HepG2 (cell line): Measurements from ENCODE around the gene FAM187B. TPM values are rescaled to one million over a fixed set of nuclear protein-coding genes. Genes with fewer than 3 reads are reported as not detected.

Experiments used
- ATAC-seq: fragments of 200-7000 bp; cut with Tn5 transposase; 3 replicates; pipeline ENCODE4 v1.9.1; 2020; ENCODE audit warnings: mild to moderate bottlenecking, moderate library complexity
- BruUV-seq: library from RNA; stranded (reverse); fragments of 400-500 nt; replicated peaks from 2 replicates; lab custom pipeline; 2021; lab: Mats Ljungman, UMichigan
- CTCF ChIA-PET: fragments of 300-600 bp; formaldehyde crosslinking; extraction: SDS; loops from one replicate; lab custom pipeline; 2021; ENCODE audit warnings: low total read pairs, inconsistent platforms, low intra/inter-chr PET ratio; lab: Yijun Ruan, JAX
- POLR2A ChIA-PET: fragments of 350-600 bp; sonication (Branson Sonifier 250); formaldehyde crosslinking; loops from one replicate; lab custom pipeline; 2020; ENCODE audit warnings: antibody characterized with exemption, inconsistent platforms; lab: Yijun Ruan, JAX
- DNase-seq: peaks from one replicate; pipeline ENCODE4 v3.0.0-alpha.2; 2015; ENCODE audit warnings: low spot score
- FAIRE-seq: peaks from 3 replicates; lab custom pipeline; 2011; peaks lifted over from hg19 to GRCh38; lab: Jason Lieb, UNC
- H2AFZ ChIP-seq: one replicate; pipeline ENCODE4 v1.6.1; 2011; ENCODE audit warnings: low read length, inconsistent platforms
- H3K27ac ChIP-seq: fragments of 300-600 bp; 3 replicates; pipeline ENCODE4 v1.8.0; 2011; ENCODE audit warnings: mixed run types, mild to moderate bottlenecking, mixed read lengths, low read length, inconsistent platforms; ENCODE audit not compliant: insufficient read depth; ENCODE audit errors: extremely low read length
- H3K27me3 ChIP-seq, 2 experiments: fragments of 200-600 bp in 1 of 2; 2 replicates in 1 of 2; 3 replicates in 1 of 2; pipeline versions ENCODE4 v1.6.0 to v1.8.0; 2011; ENCODE audit warnings: low read length in 2 of 2, mild to moderate bottlenecking in 2 of 2, moderate library complexity in 2 of 2, inconsistent platforms in 1 of 2; ENCODE audit not compliant: insufficient read depth in 2 of 2, control insufficient read depth in 1 of 2
- H3K36me3 ChIP-seq, 2 experiments: fragments of 200-600 bp in 1 of 2; replicated peaks in 1 of 2; 2 replicates in 1 of 2; 3 replicates in 1 of 2; pipeline versions ENCODE4 v1.5.1 to v1.8.0; 2011; ENCODE audit warnings: low read length in 2 of 2, inconsistent platforms in 1 of 2; ENCODE audit not compliant: insufficient read depth in 2 of 2, control insufficient read depth in 1 of 2
- H3K4me1 ChIP-seq: 2 replicates; pipeline ENCODE4 v1.5.1; 2012; ENCODE audit warnings: low read length, inconsistent platforms; ENCODE audit not compliant: insufficient read depth
- H3K4me2 ChIP-seq: 2 replicates; pipeline ENCODE4 v1.6.0; 2011; ENCODE audit warnings: low read depth, low read length, inconsistent platforms
- H3K4me3 ChIP-seq, 3 experiments: fragments of 200-600 bp in 1 of 3; sonication (generic), shearing (Covaris generic) in 1 of 3; replicated peaks in 1 of 3; 2 replicates each; pipeline ENCODE4 v1.5.1; 2011 to 2016; ENCODE audit warnings: low read length in 3 of 3, inconsistent platforms in 2 of 3, low read depth in 2 of 3, mild to moderate bottlenecking in 2 of 3, control low read depth in 1 of 3, mixed read lengths in 1 of 3; ENCODE audit not compliant: insufficient read depth in 1 of 3
- H3K79me2 ChIP-seq: one replicate; pipeline ENCODE4 v1.6.1; 2011; ENCODE audit warnings: low read length, inconsistent platforms; ENCODE audit not compliant: insufficient read depth
- H3K9ac ChIP-seq: 2 replicates; pipeline ENCODE4 v1.6.0; 2011; ENCODE audit warnings: mild to moderate bottlenecking, low read depth, low read length, inconsistent platforms; ENCODE audit not compliant: insufficient read depth
- H3K9me3 ChIP-seq: 2 replicates; pipeline ENCODE4 v1.5.1; 2012; ENCODE audit warnings: mild to moderate bottlenecking, low read length
- H4K20me1 ChIP-seq: 2 replicates; pipeline ENCODE4 v1.6.0; 2011; ENCODE audit warnings: inconsistent platforms, mild to moderate bottlenecking, low read length, moderate library complexity; ENCODE audit not compliant: insufficient read depth
- MYC ChIP-seq: sonication (generic); formaldehyde crosslinking; IDR thresholded peaks from 2 replicates; pipeline ENCODE4 v1.9.0; 2021; ENCODE audit warnings: missing genetic modification reagents, borderline replicate concordance
- RBFOX2 ChIP-seq: fragments of 200-400 bp; formaldehyde crosslinking; IDR thresholded peaks from 2 replicates; pipeline ENCODE4 v1.6.1; 2017; ENCODE audit warnings: low read depth, mild to moderate bottlenecking, low read length
- RELA ChIP-seq: sonication (generic); formaldehyde crosslinking; IDR thresholded peaks from 2 replicates; pipeline ENCODE4 v1.4.0; 2020; ENCODE audit warnings: missing genetic modification reagents
- STAG1 ChIP-seq: sonication (generic); formaldehyde crosslinking; IDR thresholded peaks from 2 replicates; pipeline ENCODE4 v1.4.0; 2020; ENCODE audit warnings: missing genetic modification reagents
- THRA ChIP-seq: sonication (generic); formaldehyde crosslinking; IDR thresholded peaks from 2 replicates; pipeline ENCODE4 v1.4.0; 2020; ENCODE audit warnings: missing genetic modification reagents, borderline replicate concordance
- WGBS: methylation state at CpG from one replicate; pipeline ENCODE4 v1.1.6; 2017; ENCODE audit warnings: low lambda C conversion rate; 5-methylcytosine and 5-hydroxymethylcytosine counted together
- in situ Hi-C: cut with HindIII; loops from 2 replicates; pipeline ENCODE4 v1.10.0; 2017; ENCODE audit warnings: low pct_unique_long_range_greater_than_20kb; ENCODE audit not compliant: extremely low pct_ligation_motif_present
- intact Hi-C: fragments of 100-400 bp; cut with micrococcal nuclease; formaldehyde crosslinking; loops from one replicate; pipeline ENCODE4 v1.10.0; 2022; ENCODE audit not compliant: unreplicated experiment
- polyA plus RNA-seq, 8 experiments: library from polyadenylated mRNA; depleted of rRNA in 3 of 8; stranded (reverse) in 7 of 8; unstranded in 1 of 8; fragments of >200 nt; fragmentation: Illumina TruSeq in 4 of 8; extraction: Trizol in 4 of 8; gene quantifications; 2 replicates each; pipeline versions ENCODE4 v1.2.1 to v1.2.3, GENCODE V29; 2011 to 2016; ENCODE audit warnings: low read depth in 4 of 8, missing spikeins in 1 of 8, mixed read lengths in 1 of 8; ENCODE audit not compliant: insufficient read depth in 1 of 8
- total RNA-seq, 5 experiments: library from RNA; depleted of rRNA; stranded (reverse); fragments of >200 nt; fragmentation: Illumina TruSeq; extraction: Trizol; gene quantifications; 2 replicates each; pipeline ENCODE4 v1.2.3, GENCODE V29; 2016; ENCODE audit warnings: low read depth in 1 of 5

FAM187B gene
- total and polyA plus RNA-seq, 2 of the 13 experiments (the other 11 are each of a cell fraction or from before 2014, with no cell fraction given) = not detected

- TF ChIP-seq RELA (CRISPR knock-in tag) = no peak
- no peak for TF ChIP-seq MYC
- no peak for TF ChIP-seq THRA (CRISPR knock-in tag)
- intact Hi-C loops (no loop called here), in situ Hi-C loops (no loop called here)
- no peak overlapping the region for H3K9ac ChIP-seq
- BruUV-seq = no TSS peak
- ChIA-PET CTCF (no interaction called here), POLR2A (no interaction called here)
- no peaks in the 10 kb centered on the region for H3K79me2 ChIP-seq
- H3K4me3 ChIP-seq = no peak overlapping the region
- H3K27me3 ChIP-seq = peaks cover 0 to 7% of the 10 kb centered on the region in 2 experiments; a peak in 2 of 5 replicates
- WGBS = 0% methylated on average over 2 of the region's 2 CpGs
- no peaks in the 10 kb centered on the region for H4K20me1 ChIP-seq
- no peak overlapping the region for H2AFZ ChIP-seq
- H3K4me2 ChIP-seq = no peak overlapping the region
- FAIRE-seq (no peak), DNase-seq (no peak), ATAC-seq (no peak)
- no peaks in the 10 kb centered on the region for H3K36me3 ChIP-seq
- H3K27ac ChIP-seq = no peak overlapping the region
- peaks cover 14% of the 10 kb centered on the region; the same call in 1 of the 2 replicates for H3K4me1 ChIP-seq
- H3K9me3 ChIP-seq = no peaks in the 10 kb centered on the region
Observed at GRCh38 chr19:35195830-35196229, 32.7 kb downstream of the FAM187B start.

- ChIA-PET POLR2A (no interaction called here), CTCF (no interaction called here)
- no peak overlapping the region for H3K27ac ChIP-seq
- H2AFZ ChIP-seq = no peak overlapping the region
- H3K9ac ChIP-seq = no peak overlapping the region
- in situ Hi-C loops (no loop called here), intact Hi-C loops (no loop called here)
- BruUV-seq = no TSS peak
- DNase-seq (no peak), FAIRE-seq (no peak)
- WGBS = 60% methylated on average over 9 of the region's 9 CpGs
- H3K36me3 ChIP-seq = no peaks in the 10 kb centered on the region
- no peaks in the 10 kb centered on the region for H3K79me2 ChIP-seq
- H3K9me3 ChIP-seq = no peaks in the 10 kb centered on the region
- 0 out of 5 replicates have a peak, but pooled peaks cover 0 to 4% of the 10 kb centered on the region in 2 experiments for H3K27me3 ChIP-seq
- H3K4me2 ChIP-seq = no peak overlapping the region
- peaks cover 14% of the 10 kb centered on the region; the same call in 1 of the 2 replicates for H3K4me1 ChIP-seq
- no peak overlapping the region for H3K4me3 ChIP-seq
- no peaks in the 10 kb centered on the region for H4K20me1 ChIP-seq
- no peak for TF ChIP-seq RBFOX2
- 0 out of 2 replicates have a peak, but pooled peaks have one; percentile 10 for TF ChIP-seq STAG1 (CRISPR knock-in tag)
- TF ChIP-seq, all 625 proteins: peak for 1
- ATAC-seq = no peak
Observed at GRCh38 chr19:35194012-35194984, 34.2 kb downstream of the FAM187B start.
